ENCODE results near the gene TEAD1.

TEAD1 gene

DNA sequence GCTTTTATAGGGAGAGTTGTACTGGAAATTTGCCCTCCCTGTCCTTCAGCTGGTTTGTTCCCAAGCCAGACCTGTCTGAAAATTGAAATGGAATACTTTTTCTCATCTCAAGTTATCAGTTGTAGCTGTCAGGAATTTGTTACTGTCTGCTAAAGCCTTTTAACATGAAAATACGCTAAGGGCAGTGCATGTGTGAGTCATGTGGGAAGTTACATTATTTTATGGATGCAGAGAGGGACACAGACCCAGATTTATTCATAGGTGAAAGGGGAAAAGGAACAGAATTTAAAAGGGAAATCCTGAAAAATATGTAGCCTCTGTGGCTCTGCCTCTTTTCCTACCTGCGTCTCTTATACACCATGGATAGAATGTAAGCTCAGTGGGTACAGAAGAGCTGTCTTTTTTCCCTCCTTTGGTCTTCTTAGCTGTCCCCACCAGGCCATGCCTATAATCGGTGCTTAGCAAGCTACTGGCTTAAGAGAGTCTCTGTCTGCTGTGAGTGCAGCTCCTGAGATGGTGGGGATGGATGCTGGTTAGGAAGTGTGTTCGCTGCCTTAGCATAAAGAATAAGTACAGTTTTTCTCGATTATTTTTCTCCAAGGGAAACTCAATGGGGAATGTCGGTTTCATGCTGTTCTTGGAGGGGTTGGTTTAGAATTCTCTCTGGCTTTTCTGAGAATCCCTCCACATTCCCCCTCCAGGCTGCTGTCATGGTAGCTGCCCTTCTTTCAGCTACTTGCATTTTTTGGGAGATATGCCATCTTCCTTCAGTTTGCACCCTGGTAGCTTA lies 166.8 kb downstream of the TEAD1 start:
- H3K27ac ChIP-seq, result peak overlapping the region; percentile 93
- TF ChIP-seq, protein P1, sequence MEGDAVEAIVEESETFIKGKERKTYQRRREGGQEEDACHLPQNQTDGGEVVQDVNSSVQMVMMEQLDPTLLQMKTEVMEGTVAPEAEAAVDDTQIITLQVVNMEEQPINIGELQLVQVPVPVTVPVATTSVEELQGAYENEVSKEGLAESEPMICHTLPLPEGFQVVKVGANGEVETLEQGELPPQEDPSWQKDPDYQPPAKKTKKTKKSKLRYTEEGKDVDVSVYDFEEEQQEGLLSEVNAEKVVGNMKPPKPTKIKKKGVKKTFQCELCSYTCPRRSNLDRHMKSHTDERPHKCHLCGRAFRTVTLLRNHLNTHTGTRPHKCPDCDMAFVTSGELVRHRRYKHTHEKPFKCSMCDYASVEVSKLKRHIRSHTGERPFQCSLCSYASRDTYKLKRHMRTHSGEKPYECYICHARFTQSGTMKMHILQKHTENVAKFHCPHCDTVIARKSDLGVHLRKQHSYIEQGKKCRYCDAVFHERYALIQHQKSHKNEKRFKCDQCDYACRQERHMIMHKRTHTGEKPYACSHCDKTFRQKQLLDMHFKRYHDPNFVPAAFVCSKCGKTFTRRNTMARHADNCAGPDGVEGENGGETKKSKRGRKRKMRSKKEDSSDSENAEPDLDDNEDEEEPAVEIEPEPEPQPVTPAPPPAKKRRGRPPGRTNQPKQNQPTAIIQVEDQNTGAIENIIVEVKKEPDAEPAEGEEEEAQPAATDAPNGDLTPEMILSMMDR (conservative IDR thresholded peaks at IDR 0.05; ENCODE audit: low read depth), result no peak
- DNase-seq (ENCODE audit: low spot score), result peak; percentile 45
- ChIA-PET CTCF (interaction anchor here (0.8 kb wide), 1 partner anchor 27 kb away, joined by 4 read pairs; no protein-coding TSS in a partner anchor), POLR2A (ENCODE audit: low non-redundant PET) (no interaction called here)

- peak; percentile 50 for DNase-seq (ENCODE audit: low spot score)
- ChIA-PET CTCF (interaction anchor here (0.6 to 0.8 kb wide), 2 partner anchors 28 to 126 kb away, joined by 4 to 5 read pairs; no protein-coding TSS in a partner anchor), POLR2A (ENCODE audit: low non-redundant PET) (no interaction called here)
- TF ChIP-seq, protein P1 (conservative IDR thresholded peaks at IDR 0.05; ENCODE audit: low read depth), result no peak
- no peak overlapping the region for H3K27ac ChIP-seq
Measured at GRCh38 chr11:12841946-12842630, 167.9 kb downstream of the TEAD1 start.

- ChIA-PET CTCF (interaction anchor here (0.6 kb wide), 1 partner anchor 966 kb away, joined by 5 read pairs; no protein-coding TSS in a partner anchor), POLR2A (ENCODE audit: low non-redundant PET) (no interaction called here)
- TF ChIP-seq, protein P1 (conservative IDR thresholded peaks at IDR 0.05; ENCODE audit: low read depth), result no peak
- peak; percentile 24 for DNase-seq (ENCODE audit: low spot score)
- H3K27ac ChIP-seq, result no peak overlapping the region
Measured at GRCh38 chr11:12842933-12843636, 168.9 kb downstream of the TEAD1 start.

DNA sequence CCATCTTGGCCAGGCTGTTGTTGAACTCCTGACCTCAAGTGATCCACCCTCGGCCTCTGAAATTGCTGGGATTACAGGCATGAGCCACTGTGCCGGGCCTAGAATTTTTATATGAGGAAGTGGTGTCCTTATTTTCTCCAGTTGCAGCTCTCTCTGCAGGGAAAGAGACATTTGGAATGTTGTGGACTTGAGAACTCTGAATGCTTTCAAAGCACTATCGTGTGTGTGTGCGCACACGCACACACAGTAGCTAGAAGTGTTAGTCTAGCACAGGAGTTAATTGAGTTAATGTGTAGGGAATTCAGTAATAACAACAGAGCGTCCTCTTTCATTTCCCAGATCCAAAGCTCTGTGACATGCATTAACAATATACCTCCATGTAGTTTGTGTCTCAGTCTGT lies 170.9 kb downstream of the TEAD1 start:
- TF ChIP-seq, protein P1 (conservative IDR thresholded peaks at IDR 0.05; ENCODE audit: low read depth), result no peak
- DNase-seq (ENCODE audit: low spot score), result no peak
- ChIA-PET POLR2A (ENCODE audit: low non-redundant PET) (no interaction called here), CTCF (interaction anchor here (0.6 to 0.7 kb wide), 2 partner anchors 25 to 44 kb away, joined by 3 to 4 read pairs; no protein-coding TSS in a partner anchor)
- peak overlapping the region; percentile 13; the same call in 1 of the 2 replicates for H3K27ac ChIP-seq

- no peak for DNase-seq (ENCODE audit: low spot score)
- peak overlapping the region; percentile 66 for H3K27ac ChIP-seq
- ChIA-PET POLR2A (ENCODE audit: low non-redundant PET) (no interaction called here), CTCF (no interaction called here)
- TF ChIP-seq, protein P1 (conservative IDR thresholded peaks at IDR 0.05; ENCODE audit: low read depth), result no peak
Measured at GRCh38 chr11:12845739-12846358, 171.6 kb downstream of the TEAD1 start.

All from RWPE1 (cell line).